Activated T-helper 1 cell treated with Interleukin-2 at 50 U/mL for 16 hours (primary cell): ENCODE results near the gene TSPAN33.
A peak's percentile ranks its signal among the peaks of the same experiment; 100 is the strongest.
"Not testable (repeated sequence)": the region's sequence is repeated elsewhere in the genome, so short reads cannot be mapped to it uniquely, and the experiment has no call there.

Experiments
- DNase-seq: peaks from one replicate; pipeline ENCODE4 v3.0.0-alpha.2; 2020; ENCODE audit warnings: low read depth

Gene TSPAN33, protein sequence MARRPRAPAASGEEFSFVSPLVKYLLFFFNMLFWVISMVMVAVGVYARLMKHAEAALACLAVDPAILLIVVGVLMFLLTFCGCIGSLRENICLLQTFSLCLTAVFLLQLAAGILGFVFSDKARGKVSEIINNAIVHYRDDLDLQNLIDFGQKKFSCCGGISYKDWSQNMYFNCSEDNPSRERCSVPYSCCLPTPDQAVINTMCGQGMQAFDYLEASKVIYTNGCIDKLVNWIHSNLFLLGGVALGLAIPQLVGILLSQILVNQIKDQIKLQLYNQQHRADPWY

DNA sequence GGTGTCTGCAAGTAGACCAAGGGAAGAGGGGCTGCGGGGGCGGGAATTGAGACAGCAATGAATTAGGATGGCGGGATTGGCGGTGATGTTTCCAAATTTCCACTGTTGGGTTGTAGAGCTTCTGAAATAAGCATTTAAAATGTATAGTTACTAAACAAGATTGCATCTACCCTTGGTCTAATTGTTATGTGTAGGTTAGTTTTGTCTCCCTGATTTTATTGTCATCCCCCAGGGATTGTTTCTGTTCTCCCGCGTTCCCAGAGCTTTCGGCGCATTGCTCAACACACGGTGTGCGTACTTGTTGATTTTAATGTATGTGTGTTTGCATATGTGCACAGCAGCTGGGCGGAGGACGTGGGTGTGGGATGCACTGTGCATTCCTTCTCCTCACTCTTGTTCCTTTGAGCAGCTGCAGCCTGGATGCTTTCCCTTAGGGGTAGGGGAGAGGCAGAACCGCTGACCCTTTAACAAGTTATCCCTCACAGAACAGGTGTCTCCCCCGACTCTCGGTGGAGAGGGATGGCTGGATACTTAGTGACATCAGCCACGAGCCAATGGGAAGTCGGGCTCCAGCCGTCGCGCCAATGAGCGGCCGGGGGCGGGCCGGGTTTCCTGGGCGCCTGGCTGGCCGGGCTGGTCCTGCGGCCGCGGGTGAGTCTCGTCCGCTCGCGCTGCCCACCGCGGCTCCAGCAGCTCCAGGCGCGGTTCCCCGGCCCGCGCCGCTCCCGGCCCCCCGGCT is at the start of gene TSPAN33:
TSS of gene TSPAN33 (plus strand) at position 613 of the 739 bp plus-strand sequence. CDS start 274 bp downstream, outside the sequence.
- DNase-seq, result peak; percentile 29

DNA sequence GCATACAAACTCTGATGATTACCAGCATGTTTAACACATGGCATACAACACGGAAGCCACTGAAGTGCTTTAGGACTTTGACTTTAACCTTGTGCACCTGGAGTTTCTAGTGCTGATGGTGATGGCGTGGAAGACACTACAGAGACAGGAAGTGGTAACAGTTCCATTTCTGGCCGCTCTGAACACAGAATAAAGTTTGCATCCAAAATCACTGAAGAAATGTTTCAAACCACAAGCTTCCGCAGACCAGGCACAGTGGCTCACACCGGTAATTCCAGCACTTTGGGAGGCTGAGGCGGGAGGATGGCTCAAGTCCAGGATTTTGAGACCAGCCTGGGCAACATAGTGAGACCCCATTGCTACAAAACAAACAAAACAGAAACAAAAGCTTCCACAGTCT is 49.2 kb upstream of the TSPAN33 start:
- DNase-seq, result no peak

DNA sequence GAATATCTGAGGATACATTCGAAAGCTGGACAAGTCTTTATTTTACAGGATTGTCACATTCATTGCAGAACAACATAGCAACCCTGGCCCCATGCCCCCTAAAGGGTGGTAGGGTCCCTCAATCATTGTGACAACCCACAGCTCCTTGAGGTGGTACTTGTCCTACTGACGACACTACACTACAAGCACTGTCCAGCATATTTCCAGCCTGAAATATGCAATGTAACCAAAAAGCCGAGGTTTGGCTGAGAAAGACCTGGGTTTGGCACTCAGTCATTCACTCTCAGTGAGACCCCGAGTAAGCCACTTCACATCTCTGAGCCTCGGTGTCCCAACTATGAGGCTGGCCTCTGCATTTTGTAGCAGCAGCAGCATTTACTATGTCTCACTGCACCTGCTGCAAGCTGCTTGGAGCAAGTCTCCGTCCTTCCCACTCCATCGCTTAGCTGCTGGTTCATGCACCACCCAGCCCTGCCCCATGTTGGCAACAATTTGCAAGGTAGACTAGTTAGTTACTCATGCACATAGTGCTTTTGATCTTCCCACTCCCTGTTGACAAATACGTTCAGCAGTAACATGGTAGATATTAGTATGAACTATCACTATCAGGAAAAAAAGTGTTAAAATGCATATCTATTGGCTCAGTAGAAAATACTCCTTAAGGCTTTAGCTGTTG is 46.0 kb upstream of the TSPAN33 start:
- DNase-seq, result no peak

DNA sequence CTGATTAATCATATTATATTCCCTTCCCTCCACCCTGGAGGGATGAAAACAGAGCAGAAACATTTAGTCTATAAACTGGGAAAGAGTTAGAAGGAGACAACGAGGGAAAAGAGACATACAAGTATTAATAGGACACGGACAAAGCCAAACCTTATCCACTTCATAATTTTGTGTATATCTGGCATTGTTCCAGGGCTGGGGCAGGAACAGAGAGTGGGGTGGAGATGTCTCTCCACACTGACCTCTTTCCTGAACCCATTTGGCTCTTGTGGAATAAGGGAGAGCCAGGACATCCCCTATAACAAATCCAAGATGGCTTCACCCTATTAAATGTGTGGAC is 43.7 kb upstream of the TSPAN33 start:
- no peak for DNase-seq

DNA sequence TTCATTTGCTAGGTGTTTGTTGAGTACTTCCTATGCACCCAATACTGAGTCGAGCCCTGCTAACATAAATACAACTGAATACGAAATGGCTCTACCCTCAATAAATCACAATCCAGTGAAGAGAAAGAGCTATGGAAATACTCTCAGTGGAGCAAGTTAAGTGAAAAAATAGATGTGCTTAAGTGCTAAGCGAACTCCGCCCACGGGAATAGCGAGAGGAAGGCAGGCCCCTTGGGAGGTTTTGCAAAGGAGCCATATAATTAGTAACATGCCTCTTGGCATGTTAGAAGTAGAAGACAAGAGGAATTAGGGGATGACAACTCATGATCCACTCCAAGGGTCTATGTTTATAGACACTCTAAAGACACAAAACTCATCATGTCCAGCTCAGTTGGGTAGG is 42.8 kb upstream of the TSPAN33 start:
- DNase-seq, result no peak

DNA sequence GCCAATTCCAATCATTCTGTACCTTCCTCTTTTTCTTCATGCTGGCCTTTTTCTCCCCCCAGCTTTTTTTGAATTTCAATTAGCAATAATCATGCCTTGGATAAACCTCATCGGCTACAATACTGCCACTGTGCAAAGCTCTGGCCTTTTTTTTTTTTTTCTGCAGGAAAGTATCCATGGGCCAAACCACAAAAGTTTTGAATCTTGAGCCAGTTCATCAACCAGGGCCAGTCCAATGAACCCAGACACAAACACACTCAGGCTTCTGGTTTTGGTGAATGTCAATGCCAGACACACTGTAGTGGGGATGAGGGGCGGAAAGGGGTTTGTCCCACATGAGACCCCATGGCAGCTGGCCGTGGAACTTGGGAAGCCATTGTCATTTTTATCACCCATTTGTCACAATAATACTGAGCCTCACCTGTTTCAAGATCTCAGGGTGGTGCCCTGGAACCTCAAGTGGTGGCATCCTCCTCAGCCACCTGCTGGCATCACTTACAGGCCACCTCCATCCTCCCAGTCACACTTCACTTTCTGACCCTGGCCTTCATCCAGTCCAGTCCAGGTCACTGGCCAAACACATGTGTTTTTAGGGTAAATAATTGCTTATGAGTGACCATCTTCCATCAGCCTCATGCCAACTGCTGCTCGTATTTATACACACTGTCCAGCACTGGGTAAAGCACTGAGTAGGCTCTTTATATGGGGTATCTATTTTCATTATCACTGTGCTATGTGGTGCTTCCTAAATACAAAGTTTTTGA is 40.8 kb upstream of the TSPAN33 start:
- no peak for DNase-seq

DNA sequence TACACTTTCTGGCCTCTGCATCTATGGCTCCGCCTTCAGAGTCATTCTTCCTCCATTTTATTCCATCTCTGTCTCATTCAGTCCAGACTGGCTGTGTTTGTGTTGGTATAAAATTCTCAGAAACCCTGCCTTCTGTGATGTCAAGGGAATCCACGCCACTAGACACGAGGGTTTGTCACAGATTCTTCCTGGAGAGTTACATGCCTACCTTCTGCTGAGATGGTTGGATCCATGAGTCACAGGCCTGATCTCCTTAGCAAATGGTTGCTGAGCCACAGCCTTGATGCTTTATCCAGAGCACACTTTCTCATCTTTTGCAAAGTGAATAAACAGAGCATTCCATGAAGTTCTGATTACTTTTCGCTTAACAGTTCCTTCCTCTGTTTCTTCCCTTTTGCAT is 35.9 kb upstream of the TSPAN33 start:
- no peak for DNase-seq

DNA sequence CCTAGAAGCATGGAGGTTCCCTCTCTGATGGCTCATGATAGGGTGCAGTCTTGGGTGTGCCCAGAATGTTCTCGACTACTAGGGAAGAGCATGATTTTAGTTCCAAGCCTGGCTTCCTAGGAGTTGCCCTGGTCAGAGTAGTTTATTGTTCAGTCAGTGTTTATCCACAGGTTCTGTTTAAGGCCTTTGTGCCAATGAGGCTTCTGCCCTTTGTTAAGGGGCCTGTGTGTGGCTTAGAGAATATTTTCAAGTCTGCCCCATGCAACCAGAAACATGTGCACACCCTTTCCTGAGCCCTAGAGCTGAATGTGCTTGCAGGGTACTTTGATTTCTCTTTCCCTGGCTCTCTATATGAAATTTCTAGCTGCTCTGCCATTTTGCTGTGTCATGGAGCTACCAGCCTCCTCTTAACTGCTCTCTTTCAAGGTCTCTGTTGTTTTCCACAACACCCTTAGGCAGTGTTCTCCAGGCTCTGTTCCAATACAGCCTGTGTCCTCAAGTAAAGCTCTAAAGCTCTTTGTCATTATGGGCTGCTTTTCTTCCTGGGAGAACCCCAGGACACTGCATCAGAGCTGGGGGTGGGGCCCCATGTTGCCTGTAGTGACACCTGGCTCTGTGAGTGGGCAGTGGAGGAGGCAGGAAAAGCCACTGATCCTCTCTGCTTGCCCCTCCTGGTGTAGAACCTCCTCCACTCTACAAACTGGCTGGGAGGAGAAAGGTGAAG is 34.1 kb upstream of the TSPAN33 start:
- DNase-seq, result no peak

DNA sequence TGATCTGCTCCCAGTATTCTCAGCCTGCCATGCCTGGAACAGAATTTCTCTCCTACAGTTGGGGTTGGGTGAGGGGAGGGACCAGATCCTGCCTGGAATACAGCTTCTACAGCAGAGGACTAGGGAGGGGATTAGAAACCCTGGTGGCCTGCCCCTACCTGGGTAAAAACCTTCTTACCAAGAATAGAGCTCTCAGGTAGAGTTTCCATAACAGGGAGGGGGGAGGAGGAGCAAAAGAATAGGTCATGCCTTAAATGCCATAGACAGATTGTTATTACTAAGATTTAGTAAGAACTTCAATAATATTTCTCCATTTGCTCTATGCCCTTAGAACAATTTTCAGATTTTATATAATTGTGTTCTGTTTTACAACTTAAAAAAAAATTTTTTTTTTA is 33.5 kb upstream of the TSPAN33 start:
- no peak for DNase-seq

DNA sequence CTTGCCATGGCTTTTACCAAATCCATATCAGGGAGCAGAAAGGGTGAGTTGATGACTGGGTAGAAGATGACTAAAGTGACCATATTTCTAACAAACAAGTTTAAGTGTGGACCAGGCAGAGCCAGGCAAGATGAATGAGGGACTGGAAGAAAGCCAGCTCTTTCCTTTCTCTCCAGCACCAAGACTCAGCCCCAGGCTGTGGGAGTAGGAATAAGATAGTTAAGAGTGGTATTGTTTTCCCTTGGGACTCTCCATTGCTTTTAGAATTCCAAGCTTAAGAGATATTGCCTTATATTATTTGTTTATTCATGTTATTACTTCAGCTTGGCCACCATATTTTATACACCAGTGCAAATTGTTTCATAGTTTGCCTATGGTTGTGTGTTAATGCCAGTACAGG is 28.8 kb upstream of the TSPAN33 start:
- no peak for DNase-seq

DNA sequence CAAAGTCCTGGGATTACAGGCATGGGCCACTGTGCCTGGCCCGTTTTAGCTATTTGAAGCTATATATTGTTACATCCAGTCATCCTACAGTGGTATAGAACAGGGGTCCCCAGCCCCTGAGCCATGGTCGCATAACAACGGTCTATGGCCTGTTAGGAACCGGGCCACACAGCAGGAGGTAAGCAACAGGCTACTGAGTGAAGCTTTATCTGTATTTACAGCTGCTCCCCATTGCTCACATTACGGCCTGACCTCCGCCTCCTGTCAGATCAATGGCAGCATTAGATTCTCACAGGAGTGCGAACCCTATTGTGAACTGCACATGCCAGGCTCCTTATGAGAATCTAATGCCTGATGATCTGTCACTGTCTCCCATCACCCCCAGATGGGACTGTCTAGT is 26.3 kb upstream of the TSPAN33 start:
- no peak for DNase-seq

DNA sequence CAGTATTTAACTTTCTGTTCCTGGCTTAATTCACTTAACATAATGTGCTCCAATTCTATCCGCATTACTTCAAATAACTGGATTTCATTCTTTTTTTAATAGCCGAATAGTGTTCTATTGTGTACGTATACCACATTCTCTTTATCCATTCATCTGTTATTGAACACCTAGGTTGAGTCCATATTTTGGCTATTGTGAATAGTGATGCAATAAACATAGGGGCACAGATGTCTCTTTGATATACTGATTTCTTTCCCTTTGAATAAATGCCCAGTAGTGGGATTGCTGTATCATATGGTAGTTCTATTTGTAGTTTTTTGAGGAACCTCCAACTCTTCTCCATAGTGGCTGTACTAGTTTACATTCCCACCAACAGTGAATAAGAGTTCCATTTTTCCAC is 25.5 kb upstream of the TSPAN33 start:
- DNase-seq, result no peak

DNA sequence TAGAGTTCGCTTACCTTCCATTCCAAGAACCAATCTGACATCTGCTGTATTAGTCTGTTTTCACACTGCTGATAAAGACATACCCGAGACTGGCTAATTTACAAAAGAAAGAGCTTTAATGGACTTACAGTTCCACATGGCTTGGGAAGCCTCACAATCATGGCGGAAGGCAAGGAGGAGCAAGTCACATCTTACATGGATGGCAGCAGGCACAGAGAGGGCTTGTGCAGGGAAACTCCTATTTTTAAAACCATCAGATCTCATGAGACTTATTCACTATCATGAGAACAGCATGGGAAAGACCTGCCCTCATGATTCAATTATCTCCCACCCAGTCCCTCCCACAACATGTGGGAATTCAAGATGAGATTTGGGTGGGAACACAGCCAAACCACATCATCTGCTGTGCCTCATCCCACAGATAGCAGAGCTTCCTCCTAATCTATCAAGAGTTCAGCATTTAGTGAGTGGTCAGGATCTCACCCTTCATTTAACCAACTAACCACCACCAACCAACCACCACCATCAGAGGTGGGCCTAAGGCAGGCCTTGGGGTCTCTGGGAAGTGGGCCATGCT is 22.9 kb upstream of the TSPAN33 start:
- not testable (repeated sequence) for DNase-seq

DNA sequence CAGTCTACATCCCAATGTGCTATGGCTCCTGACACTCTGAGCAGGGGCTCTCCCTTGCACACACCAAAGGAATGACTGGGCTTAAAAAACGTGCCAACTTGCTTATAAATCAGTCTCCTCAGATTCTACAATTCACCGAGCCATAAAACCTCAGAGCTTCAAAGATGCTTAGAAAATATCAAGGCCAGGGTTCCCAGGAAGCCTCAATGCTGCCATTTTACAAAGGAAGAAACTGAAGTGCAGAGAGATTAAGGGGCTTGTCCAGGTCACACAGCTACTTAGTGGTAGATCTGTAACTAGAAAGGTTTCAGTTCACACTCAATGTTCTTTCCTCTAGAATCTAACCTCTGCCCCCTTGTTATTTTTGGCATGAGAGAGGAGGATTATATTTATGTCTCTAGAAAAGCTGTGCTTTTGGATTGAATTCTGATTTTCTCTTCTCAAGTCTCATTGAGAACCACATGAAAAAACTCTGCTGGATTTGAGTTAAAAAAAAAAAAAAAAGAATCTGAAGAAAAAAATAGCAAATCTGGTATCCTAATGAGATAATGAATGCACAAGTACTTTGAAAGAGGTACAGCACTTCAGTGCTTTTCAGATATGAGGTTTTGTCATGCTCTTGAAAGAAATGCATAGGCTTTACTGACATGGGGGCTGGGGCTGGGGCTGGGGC is 22.3 kb upstream of the TSPAN33 start:
- DNase-seq, result no peak

DNA sequence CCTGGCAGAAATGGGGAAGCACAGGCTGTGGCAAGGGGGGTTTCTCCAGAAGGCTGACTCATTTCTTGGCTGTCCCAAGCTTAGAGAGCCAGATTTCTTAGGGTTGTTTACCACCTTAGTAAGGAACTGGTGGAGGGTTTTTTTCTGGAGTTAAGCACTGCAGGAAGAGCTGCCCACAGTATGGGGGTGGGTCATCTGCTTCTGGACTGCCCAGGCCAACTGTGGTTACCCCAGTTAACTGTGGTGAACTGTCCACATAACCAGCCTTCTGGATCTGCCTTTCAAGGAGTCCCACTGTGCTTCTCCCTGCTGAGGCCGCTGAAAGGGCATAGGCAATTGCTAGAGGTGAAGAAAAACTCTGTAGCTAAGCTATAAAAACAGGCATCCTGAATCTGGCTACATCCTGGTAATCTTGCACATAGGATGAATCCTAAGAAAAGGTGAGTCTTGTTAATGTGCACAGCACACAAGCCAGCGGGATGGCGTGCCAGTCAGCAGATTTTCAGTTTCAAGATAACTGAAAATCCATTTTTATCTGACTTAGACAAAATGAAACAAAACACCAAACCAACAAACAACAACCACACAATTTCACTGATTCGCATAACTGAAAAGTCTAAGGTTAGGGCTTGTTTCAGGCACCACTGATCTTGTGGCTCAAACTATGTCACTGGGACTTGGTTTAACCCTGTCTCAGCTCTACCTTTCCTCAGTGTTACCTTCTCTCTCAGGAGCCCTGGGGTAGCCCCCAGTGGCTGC is 21.6 kb upstream of the TSPAN33 start:
- DNase-seq, result no peak

DNA sequence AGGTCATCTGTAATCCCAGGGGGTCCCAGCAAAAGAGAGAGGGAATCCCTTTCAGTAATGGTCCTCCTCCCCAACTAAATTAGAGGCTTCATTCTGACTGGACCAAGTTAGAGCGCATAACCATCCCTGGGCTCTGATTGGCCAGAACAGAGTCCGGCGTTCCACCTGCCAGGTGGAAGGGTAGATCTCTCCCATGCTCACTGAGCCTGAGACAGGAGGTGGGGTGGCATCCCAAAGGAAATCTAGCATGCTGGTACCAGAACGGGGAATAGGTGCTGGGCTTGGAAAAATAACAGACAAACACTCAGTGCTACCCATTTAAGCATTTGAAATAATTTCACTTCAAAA is 21.0 kb upstream of the TSPAN33 start:
- DNase-seq, result no peak

DNA sequence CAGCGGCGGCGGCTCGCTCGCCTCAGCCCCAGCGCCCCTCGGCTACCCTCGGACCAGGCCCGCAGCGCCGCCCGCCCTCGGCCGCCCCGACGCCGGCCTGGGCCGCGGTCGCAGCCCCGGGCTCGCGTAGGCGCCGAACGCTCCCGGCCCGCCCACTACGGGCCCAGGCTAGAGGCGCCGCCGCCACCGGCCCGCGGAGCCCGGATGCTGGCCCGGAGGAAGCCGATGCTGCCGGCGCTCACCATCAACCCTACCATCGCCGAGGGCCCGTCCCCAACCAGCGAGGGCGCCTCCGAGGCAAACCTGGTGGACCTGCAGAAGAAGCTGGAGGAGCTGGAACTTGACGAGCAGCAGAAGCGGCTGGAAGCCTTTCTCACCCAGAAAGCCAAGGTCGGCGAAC is 18.2 kb upstream of the TSPAN33 start:
- DNase-seq, result no peak

DNA sequence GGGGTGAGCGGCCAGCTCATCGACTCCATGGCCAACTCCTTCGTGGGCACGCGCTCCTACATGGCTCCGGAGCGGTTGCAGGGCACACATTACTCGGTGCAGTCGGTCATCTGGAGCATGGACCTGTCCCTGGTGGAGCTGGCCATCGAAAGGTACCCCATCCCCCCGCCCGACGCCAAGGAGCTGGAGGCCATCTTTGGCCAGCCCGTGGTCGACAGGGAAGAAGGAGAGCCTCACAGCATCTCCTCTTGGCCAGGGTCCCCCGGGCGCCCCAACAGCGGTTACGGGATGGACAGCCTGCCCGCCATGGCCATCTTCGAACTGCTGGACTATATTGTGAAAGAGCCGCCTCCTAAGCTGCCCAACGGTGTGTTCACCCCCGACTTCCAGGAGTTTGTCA is 17.4 kb upstream of the TSPAN33 start:
- DNase-seq, result no peak

DNA sequence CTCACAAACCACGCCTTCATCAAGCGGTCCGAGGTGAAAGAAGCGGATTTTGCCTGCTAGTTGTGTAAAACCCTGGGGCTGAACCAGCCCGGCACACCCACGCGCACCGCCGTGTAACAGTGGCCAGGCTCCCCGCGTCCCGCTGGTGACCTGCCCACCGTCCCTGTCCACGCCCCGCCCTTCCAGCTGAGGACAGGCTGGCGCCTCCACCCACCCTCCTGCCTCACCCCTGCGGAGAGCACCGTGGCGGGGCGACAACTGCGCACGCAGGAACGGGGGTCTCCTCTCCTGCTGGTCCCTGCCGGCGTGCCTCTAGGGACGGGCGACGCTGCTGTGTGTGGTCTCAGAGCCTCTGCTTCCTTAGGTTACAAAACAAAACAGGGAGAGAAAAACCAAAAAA is 16.9 kb upstream of the TSPAN33 start:
- no peak for DNase-seq

DNA sequence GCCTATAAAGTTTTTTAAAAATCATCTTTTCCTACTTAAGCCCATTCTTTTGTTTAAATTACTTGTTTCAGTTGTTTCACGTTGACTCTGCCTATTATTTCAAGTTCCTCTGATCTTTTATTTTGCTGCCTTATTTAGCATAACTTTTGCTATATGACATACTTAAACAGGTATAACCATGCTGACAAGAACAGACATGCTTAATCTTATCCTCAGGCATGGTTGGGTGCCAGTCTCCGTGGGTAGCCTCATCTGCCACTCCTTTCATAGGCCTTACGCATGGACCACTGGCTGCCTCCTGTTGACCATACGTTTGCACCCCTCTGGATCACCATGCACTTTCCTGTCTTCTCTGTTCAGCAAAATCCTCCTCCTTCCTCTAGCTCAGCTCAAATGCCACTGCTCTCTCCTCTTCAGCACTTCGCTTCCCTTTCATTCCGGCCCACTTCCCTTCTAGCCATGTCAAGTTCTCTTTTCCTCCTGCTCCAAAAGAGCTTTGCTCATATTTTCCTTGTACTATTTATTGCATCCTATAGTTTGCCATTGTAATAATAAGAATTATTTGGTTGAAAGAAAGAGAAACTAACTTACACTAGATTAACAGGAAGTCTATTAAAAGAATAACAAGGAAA is 10.0 kb upstream of the TSPAN33 start:
- DNase-seq, result no peak
